ENCODE measurements around the gene PIEZO1. TPM values are rescaled to one million over a fixed set of nuclear protein-coding genes. Genes with fewer than 3 reads are reported as not detected.

The PIEZO1 gene
- total RNA-seq, 1 donor from 2014 or later, result 247 TPM

- Mint-ChIP-seq H3K9me3 (ENCODE audit: unreplicated experiment) (no peaks in the 10 kb centered on the region), H3K36me3 (ENCODE audit: low read depth, unreplicated experiment) (peaks cover 7% of the 10 kb centered on the region)
Observed at GRCh38 chr16:88713054-88713453, 72.0 kb downstream of the PIEZO1 start.

GRCh38 chr16:88712362-88712979 lies 72.5 kb downstream of the PIEZO1 start:
- H3K36me3 ChIP-seq (ENCODE audit: insufficient read depth, low read length), result peaks cover 7% of the 10 kb centered on the region
- no peak for TF ChIP-seq CTCF (IDR thresholded peaks at IDR 0.05; ENCODE audit: insufficient read depth, low read depth, low read length)
- TF ChIP-seq EZH2 (IDR thresholded peaks at IDR 0.05; ENCODE audit: insufficient read depth, low read length), result no peak
- no peaks in the 10 kb centered on the region for H3K9me3 Mint-ChIP-seq (ENCODE audit: unreplicated experiment)
- H3K79me2 ChIP-seq (ENCODE audit: insufficient read depth, low read length), result peaks cover 59% of the 10 kb centered on the region
- H3K27me3 Mint-ChIP-seq (ENCODE audit: low read depth, unreplicated experiment), result no peaks in the 10 kb centered on the region
- peaks cover 2% of the 10 kb centered on the region for H3K4me1 Mint-ChIP-seq (ENCODE audit: low read depth, unreplicated experiment)
- H3K4me3 Mint-ChIP-seq (ENCODE audit: unreplicated experiment), result no peak overlapping the region
- H3K27ac ChIP-seq (ENCODE audit: low read depth, low read length), result no peak overlapping the region
- no peak overlapping the region for H3K27ac Mint-ChIP-seq (ENCODE audit: unreplicated experiment)
- no peak overlapping the region for H2AFZ ChIP-seq (ENCODE audit: low read depth, low read length)
- peaks cover 5% of the 10 kb centered on the region for H3K36me3 Mint-ChIP-seq (ENCODE audit: low read depth, unreplicated experiment)
- DNase-seq (ENCODE audit: low read depth), result no peak
- no peaks in the 10 kb centered on the region for H3K27me3 ChIP-seq (ENCODE audit: insufficient read depth, low read length)
- H4K20me1 ChIP-seq (ENCODE audit: insufficient read depth, low read length), result peaks cover 82% of the 10 kb centered on the region
- FAIRE-seq, result no peak
- H3K9ac ChIP-seq (ENCODE audit: low read length), result no peak overlapping the region
- H3K9me3 ChIP-seq (ENCODE audit: insufficient read depth, low read depth, low read length), result no peaks in the 10 kb centered on the region
- no peak overlapping the region for H3K4me2 ChIP-seq (ENCODE audit: low read length)
- no peak overlapping the region for H3K4me3 ChIP-seq (ENCODE audit: insufficient read depth, low read depth, low read length)
- peaks cover 1% of the 10 kb centered on the region for H3K4me1 ChIP-seq (ENCODE audit: insufficient read depth, low read length)

More at GRCh38 chr16:88713054-88713453, 72.0 kb downstream of the PIEZO1 start:
- no peak for TF ChIP-seq EZH2 (IDR thresholded peaks at IDR 0.05; ENCODE audit: insufficient read depth, low read length)
- no peak for TF ChIP-seq CTCF (IDR thresholded peaks at IDR 0.05; ENCODE audit: insufficient read depth, low read depth, low read length)
- no peaks in the 10 kb centered on the region for H3K27me3 ChIP-seq (ENCODE audit: insufficient read depth, low read length)
- H3K27ac ChIP-seq (ENCODE audit: low read depth, low read length), result no peak overlapping the region
- no peak overlapping the region for H3K9ac ChIP-seq (ENCODE audit: low read length)
- peaks cover 12% of the 10 kb centered on the region for H3K36me3 ChIP-seq (ENCODE audit: insufficient read depth, low read length)
- Mint-ChIP-seq H3K4me1 (ENCODE audit: low read depth, unreplicated experiment) (no peaks in the 10 kb centered on the region), H3K27me3 (ENCODE audit: low read depth, unreplicated experiment) (no peaks in the 10 kb centered on the region), H3K27ac (ENCODE audit: unreplicated experiment) (no peak overlapping the region), H3K4me3 (ENCODE audit: unreplicated experiment) (no peak overlapping the region)
- H4K20me1 ChIP-seq (ENCODE audit: insufficient read depth, low read length), result peaks cover 81% of the 10 kb centered on the region
- no peaks in the 10 kb centered on the region for H3K4me1 ChIP-seq (ENCODE audit: insufficient read depth, low read length)
- FAIRE-seq (no peak), DNase-seq (ENCODE audit: low read depth) (no peak)
- no peak overlapping the region for H3K4me3 ChIP-seq (ENCODE audit: insufficient read depth, low read depth, low read length)
- no peaks in the 10 kb centered on the region for H3K9me3 ChIP-seq (ENCODE audit: insufficient read depth, low read depth, low read length)
- peaks cover 55% of the 10 kb centered on the region for H3K79me2 ChIP-seq (ENCODE audit: insufficient read depth, low read length)
- no peak overlapping the region for H3K4me2 ChIP-seq (ENCODE audit: low read length)
- no peak overlapping the region for H2AFZ ChIP-seq (ENCODE audit: low read depth, low read length)

GRCh38 chr16:88711750-88712340 lies 73.2 kb downstream of the PIEZO1 start:
- no peaks in the 10 kb centered on the region for H3K36me3 Mint-ChIP-seq (ENCODE audit: low read depth, unreplicated experiment)
- H3K4me3 Mint-ChIP-seq (ENCODE audit: unreplicated experiment), result no peak overlapping the region
- Histone ChIP-seq H3K27me3 (ENCODE audit: insufficient read depth, low read length) (no peaks in the 10 kb centered on the region), H3K4me1 (ENCODE audit: insufficient read depth, low read length) (peaks cover 6% of the 10 kb centered on the region), H3K4me2 (ENCODE audit: low read length) (no peak overlapping the region), H3K27ac (ENCODE audit: low read depth, low read length) (no peak overlapping the region), H2AFZ (ENCODE audit: low read depth, low read length) (no peak overlapping the region), H3K4me3 (ENCODE audit: insufficient read depth, low read depth, low read length) (no peak overlapping the region), H3K9me3 (ENCODE audit: insufficient read depth, low read depth, low read length) (no peaks in the 10 kb centered on the region), H4K20me1 (ENCODE audit: insufficient read depth, low read length) (peaks cover 81% of the 10 kb centered on the region), H3K36me3 (ENCODE audit: insufficient read depth, low read length) (peaks cover 3% of the 10 kb centered on the region), H3K79me2 (ENCODE audit: insufficient read depth, low read length) (peaks cover 63% of the 10 kb centered on the region), H3K9ac (ENCODE audit: low read length) (no peak overlapping the region)
- TF ChIP-seq CTCF (IDR thresholded peaks at IDR 0.05; ENCODE audit: insufficient read depth, low read depth, low read length), result no peak
- TF ChIP-seq EZH2 (IDR thresholded peaks at IDR 0.05; ENCODE audit: insufficient read depth, low read length), result no peak
- H3K4me1 Mint-ChIP-seq (ENCODE audit: low read depth, unreplicated experiment), result peaks cover 9% of the 10 kb centered on the region
- DNase-seq (ENCODE audit: low read depth) (no peak), FAIRE-seq (no peak)
- H3K27me3 Mint-ChIP-seq (ENCODE audit: low read depth, unreplicated experiment), result no peaks in the 10 kb centered on the region
- H3K9me3 Mint-ChIP-seq (ENCODE audit: unreplicated experiment), result no peaks in the 10 kb centered on the region
- no peak overlapping the region for H3K27ac Mint-ChIP-seq (ENCODE audit: unreplicated experiment)

Data from astrocyte (in vitro differentiated cells and primary cell).